SK-N-SH treated with all-trans-retinoic acid at 6 μM for 48 hours (cell line): ENCODE measurements around the gene KCNJ1.

ENCODE experiments used
- RARB ChIP-seq: fragments of 250-450 bp; sonication (Bioruptor Pico); IDR thresholded peaks from 2 replicates; pipeline ENCODE4 v1.8.0; 2021; ENCODE audit warnings: mild to moderate bottlenecking, moderate library complexity
- TOX ChIP-seq: fragments of 250-450 bp; sonication (Bioruptor Pico); IDR thresholded peaks from 2 replicates; pipeline ENCODE4 v1.8.0; 2021; ENCODE audit warnings: mild to moderate bottlenecking, moderate library complexity, borderline replicate concordance
- ZFP3 ChIP-seq: fragments of 250-450 bp; sonication (Bioruptor Pico); IDR thresholded peaks from 2 replicates; pipeline ENCODE4 v1.5.0; 2020; ENCODE audit warnings: mild to moderate bottlenecking, moderate library complexity
- TF ChIP-seq, protein P1 (sequence below): fragments of 250-450 bp; sonication (Bioruptor Pico); IDR thresholded peaks from 2 replicates; pipeline ENCODE4 v1.5.1; 2020; ENCODE audit warnings: low read depth, mild to moderate bottlenecking, moderate library complexity

GRCh38 chr11:128810784-128811514 lies 56.1 kb downstream of the KCNJ1 start:
- no peak for TF ChIP-seq RARB (CRISPR knock-in tag)
- no peak for TF ChIP-seq TOX (CRISPR knock-in tag)
- no peak for TF ChIP-seq ZFP3 (CRISPR knock-in tag)
- TF ChIP-seq, protein P1, sequence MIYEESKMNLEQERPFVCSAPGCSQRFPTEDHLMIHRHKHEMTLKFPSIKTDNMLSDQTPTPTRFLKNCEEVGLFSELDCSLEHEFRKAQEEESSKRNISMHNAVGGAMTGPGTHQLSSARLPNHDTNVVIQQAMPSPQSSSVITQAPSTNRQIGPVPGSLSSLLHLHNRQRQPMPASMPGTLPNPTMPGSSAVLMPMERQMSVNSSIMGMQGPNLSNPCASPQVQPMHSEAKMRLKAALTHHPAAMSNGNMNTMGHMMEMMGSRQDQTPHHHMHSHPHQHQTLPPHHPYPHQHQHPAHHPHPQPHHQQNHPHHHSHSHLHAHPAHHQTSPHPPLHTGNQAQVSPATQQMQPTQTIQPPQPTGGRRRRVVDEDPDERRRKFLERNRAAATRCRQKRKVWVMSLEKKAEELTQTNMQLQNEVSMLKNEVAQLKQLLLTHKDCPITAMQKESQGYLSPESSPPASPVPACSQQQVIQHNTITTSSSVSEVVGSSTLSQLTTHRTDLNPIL (CRISPR knock-in tag) = no peak
